ENCODE data around the gene FBXL16.

GRCh38 chr16:692356-693108, 13.1 kb downstream of the FBXL16 start:
- TF ChIP-seq POLR2A (IDR thresholded peaks at IDR 0.05; ENCODE audit: low read depth, low read length) (no peak), TAF1 (IDR thresholded peaks at IDR 0.05; ENCODE audit: borderline replicate concordance, low read depth, low read length) (no peak)
